Heart left ventricle (tissue), 16 donors: Measurements from ENCODE around the gene EMILIN3. TPM values are rescaled to one million over a fixed set of nuclear protein-coding genes. Genes with fewer than 3 reads are reported as not detected.

Experiments
- ATAC-seq, 4 donors: fragments of 200-7000 bp; cut with Tn5 transposase; one replicate each; pipeline ENCODE4 v1.9.1; 2020 to 2022; ENCODE audit warnings: moderate library complexity in 4 of 4, mild to moderate bottlenecking in 3 of 4, moderate number of reproducible peaks in 1 of 4
- DNase-seq, 5 donors: peaks; one replicate each; pipeline ENCODE4 v3.0.0-alpha.2; 2020
- H3K27ac ChIP-seq, 12 donors: fragments of 200-600 bp; sonication (generic) in 4 of 12; one replicate each; pipeline versions ENCODE4 v1.5.0 to v1.8.0; 2016 to 2022; ENCODE audit warnings: mild to moderate bottlenecking in 2 of 12
- H3K27me3 ChIP-seq, 9 donors: fragments of 200-600 bp; sonication (generic) in 2 of 9; one replicate each; pipeline versions ENCODE4 v1.5.1 to v1.8.0; 2016 to 2022; ENCODE audit warnings: mild to moderate bottlenecking in 3 of 9
- H3K36me3 ChIP-seq, 9 donors: fragments of 200-600 bp; sonication (generic) in 2 of 9; one replicate each; pipeline versions ENCODE4 v1.5.0 to v1.8.0; 2018 to 2022; ENCODE audit warnings: mild to moderate bottlenecking in 2 of 9
- H3K4me1 ChIP-seq, 12 donors: fragments of 200-600 bp; sonication (generic) in 4 of 12; one replicate each; pipeline versions ENCODE4 v1.5.0 to v1.8.0; 2016 to 2022; ENCODE audit warnings: mild to moderate bottlenecking in 3 of 12
- H3K4me3 ChIP-seq, 12 donors: fragments of 200-600 bp; sonication (generic) in 4 of 12; one replicate each; pipeline versions ENCODE4 v1.5.0 to v1.8.0; 2017 to 2022; ENCODE audit warnings: mild to moderate bottlenecking in 9 of 12, moderate library complexity in 4 of 12
- H3K9me3 ChIP-seq, 12 donors: fragments of 200-600 bp; sonication (generic) in 4 of 12; one replicate each; pipeline versions ENCODE4 v1.5.0 to v1.8.0; 2016 to 2022; ENCODE audit warnings: mild to moderate bottlenecking in 1 of 12
- POLR2A ChIP-seq, 2 donors: fragments of 450-650 bp; IDR thresholded peaks; one replicate each; pipeline ENCODE4 v1.6.1; 2017; ENCODE audit warnings: antibody characterized with exemption in 2 of 2, mild to moderate bottlenecking in 2 of 2, moderate library complexity in 2 of 2
- WGBS, 4 donors: extraction: QIAGEN DNeasy Blood & Tissue Kit in 2 of 4; methylation state at CpG; one replicate each; pipeline versions ENCODE4 v1.1.5 to v1.1.7; 2013 to 2018; 5-methylcytosine and 5-hydroxymethylcytosine counted together
- intact Hi-C, 10 donors: fragments of 100-400 bp; cut with DNase I; formaldehyde crosslinking; loops; one replicate each; pipeline versions ENCODE4 v1.11.1 to v1.14.2; 2022
- polyA plus RNA-seq, 2 donors: library from polyadenylated mRNA; stranded (reverse); fragments of 200-250 nt; gene quantifications; one replicate each; pipeline ENCODE4 v1.2.3, GENCODE V29; 2013
- total RNA-seq, 9 donors: library from RNA; depleted of rRNA in 2 of 9; stranded (reverse); fragments of >200 nt in 2 of 9; fragmentation: NEBNext Ultra II Directional in 3 of 9; extraction: Animal tissue kit (Norgen Biotek cat#: 25700) in 3 of 9; gene quantifications; one replicate each; pipeline versions ENCODE4 v1.1.0 to v1.2.4, GENCODE V29; 2016 to 2023
- TF ChIP-seq, protein P1 (sequence below), 12 donors: fragments of 200-600 bp; sonication (generic) in 4 of 12; IDR thresholded peaks; one replicate each; pipeline versions ENCODE4 v1.5.0 to v1.8.0; 2018 to 2022; ENCODE audit warnings: antibody characterized with exemption in 12 of 12, mild to moderate bottlenecking in 5 of 12
- donor health status: ischemic (EF 13 %, LVEDD 7.1; RV severe dilation, severe dysfunction).
- donor health status: healthy with polysubstance abuse.
- donor health status: DM: no; HTN: yes; CAD: no.
- donor health status: DM: no; HTN: no; CAD: no.
- donor health status: ischemic (EF 25% LVEDD 6.9; RV normal size, moderate dysfunction).
- donor health status: ischemic (EF 25% LVEDD 5.7; RV mildly dilated, moderate dysfunction).
- donor health status: healthy.
- donor health status: DM: yes; HTN: yes; CAD: no.
- donor health status: ischemic (EF 35%, LVEDD 5.7; RV mildly dilated, moderate dysfunction).
- donor health status: nonischemic (EF 11% LVEDD 7.7; RV severe dilation, severe dysfunction).
- donor health status: DM: yes; HTN: yes; CAD: no.
- donor health status: PGD.
- donor health status: ischemic (EF 29% LVEDD 5.4; RV normal size, mild dysfunction).
- donor health status: nonischemic (EF 23%, LVEDD 6.1; RV moderate dilation, normal function).

The EMILIN3 gene
- total and polyA plus RNA-seq, 11 donors = 0.24 to 9.3 (median 2.2) TPM

- Histone ChIP-seq H3K4me1 (peaks cover 0 to 21% (median 6%) of the 10 kb centered on the region in 12 donors), H3K9me3 (peaks cover 0 to 4% (median 0%) of the 10 kb centered on the region in 12 donors), H3K4me3 (no peak overlapping the region), H3K27me3 (peaks cover 0 to 31% (median 6%) of the 10 kb centered on the region in 9 donors), H3K27ac (no peak overlapping the region), H3K36me3 (no peaks in the 10 kb centered on the region)
- TF ChIP-seq, protein P1, sequence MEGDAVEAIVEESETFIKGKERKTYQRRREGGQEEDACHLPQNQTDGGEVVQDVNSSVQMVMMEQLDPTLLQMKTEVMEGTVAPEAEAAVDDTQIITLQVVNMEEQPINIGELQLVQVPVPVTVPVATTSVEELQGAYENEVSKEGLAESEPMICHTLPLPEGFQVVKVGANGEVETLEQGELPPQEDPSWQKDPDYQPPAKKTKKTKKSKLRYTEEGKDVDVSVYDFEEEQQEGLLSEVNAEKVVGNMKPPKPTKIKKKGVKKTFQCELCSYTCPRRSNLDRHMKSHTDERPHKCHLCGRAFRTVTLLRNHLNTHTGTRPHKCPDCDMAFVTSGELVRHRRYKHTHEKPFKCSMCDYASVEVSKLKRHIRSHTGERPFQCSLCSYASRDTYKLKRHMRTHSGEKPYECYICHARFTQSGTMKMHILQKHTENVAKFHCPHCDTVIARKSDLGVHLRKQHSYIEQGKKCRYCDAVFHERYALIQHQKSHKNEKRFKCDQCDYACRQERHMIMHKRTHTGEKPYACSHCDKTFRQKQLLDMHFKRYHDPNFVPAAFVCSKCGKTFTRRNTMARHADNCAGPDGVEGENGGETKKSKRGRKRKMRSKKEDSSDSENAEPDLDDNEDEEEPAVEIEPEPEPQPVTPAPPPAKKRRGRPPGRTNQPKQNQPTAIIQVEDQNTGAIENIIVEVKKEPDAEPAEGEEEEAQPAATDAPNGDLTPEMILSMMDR (IDR thresholded peaks at IDR 0.05) = no peak
- no peak for TF ChIP-seq POLR2A (IDR thresholded peaks at IDR 0.05)
- ATAC-seq (no peak), DNase-seq (no peak)
- WGBS, 4 donors = 81 to 88% (median 87%) methylated on average over 2 of the region's 2 CpGs
- intact Hi-C loops = loop anchor here in 1 of 10 donors (5.0 kb wide), 1 partner anchor 38 kb away; no protein-coding TSS in a partner anchor
Observed at GRCh38 chr20:41369673-41370072, 3.1 kb upstream of the EMILIN3 start.

DNA sequence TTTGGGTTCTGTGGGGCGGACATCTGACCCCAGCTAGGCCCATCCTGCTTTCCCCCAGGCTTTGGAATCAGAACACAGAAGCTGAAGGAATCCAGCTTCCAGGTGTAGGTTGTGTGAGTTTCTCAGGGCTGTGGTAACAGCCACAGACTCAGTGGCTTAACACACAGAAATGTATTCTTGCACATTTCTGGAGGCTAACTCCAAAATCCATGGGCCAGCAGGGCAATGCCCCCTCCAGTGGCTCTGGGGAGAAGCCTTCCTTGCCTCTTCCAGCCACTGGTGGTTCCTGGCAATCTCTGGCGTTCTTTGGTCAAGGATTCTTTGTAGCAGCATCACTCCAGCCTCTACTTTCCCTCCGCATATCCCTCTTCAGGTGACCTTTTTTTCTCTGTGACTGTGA lies 1.3 kb upstream of the EMILIN3 start:
- H3K4me1 ChIP-seq = peaks cover 0 to 21% (median 6%) of the 10 kb centered on the region in 12 donors
- TF ChIP-seq, protein P1 (IDR thresholded peaks at IDR 0.05) = no peak
- H3K27me3 ChIP-seq = peaks cover 0 to 31% (median 6%) of the 10 kb centered on the region in 9 donors
- no peak overlapping the region for H3K4me3 ChIP-seq
- ATAC-seq (no peak), DNase-seq (no peak)
- H3K36me3 ChIP-seq = no peaks in the 10 kb centered on the region
- 85 to 99% (median 94%) methylated on average over 3 of the region's 3 CpGs for WGBS, 4 donors
- H3K9me3 ChIP-seq = peaks cover 0 to 4% (median 0%) of the 10 kb centered on the region in 12 donors
- H3K27ac ChIP-seq = no peak overlapping the region
- intact Hi-C loops = loop anchor here in 1 of 10 donors (5.0 kb wide), 1 partner anchor 39 kb away; no protein-coding TSS in a partner anchor

GRCh38 chr20:41367393-41367695 lies 726 bp upstream of the EMILIN3 start:
- Histone ChIP-seq H3K27me3 (peaks cover 0 to 31% (median 6%) of the 10 kb centered on the region in 9 donors), H3K4me3 (peak overlapping the region in 4 of 12 donors; percentile 41 to 58 (median 56)), H3K4me1 (peaks cover 0 to 25% (median 6%) of the 10 kb centered on the region in 12 donors), H3K36me3 (no peaks in the 10 kb centered on the region), H3K9me3 (peaks cover 0 to 4% (median 0%) of the 10 kb centered on the region in 12 donors), H3K27ac (peak overlapping the region in 1 of 12 donors; percentile 54)
- DNase-seq (peak in 1 of 5 donors; percentile 17), ATAC-seq (no peak)
- 72 to 84% (median 77%) methylated on average over 13 of the region's 13 CpGs for WGBS, 4 donors
- TF ChIP-seq, protein P1 (IDR thresholded peaks at IDR 0.05) = no peak
- TF ChIP-seq POLR2A (IDR thresholded peaks at IDR 0.05) = no peak
- intact Hi-C loops = loop anchor here in 1 of 10 donors (5.0 kb wide), 1 partner anchor 40 kb away; no protein-coding TSS in a partner anchor

DNA sequence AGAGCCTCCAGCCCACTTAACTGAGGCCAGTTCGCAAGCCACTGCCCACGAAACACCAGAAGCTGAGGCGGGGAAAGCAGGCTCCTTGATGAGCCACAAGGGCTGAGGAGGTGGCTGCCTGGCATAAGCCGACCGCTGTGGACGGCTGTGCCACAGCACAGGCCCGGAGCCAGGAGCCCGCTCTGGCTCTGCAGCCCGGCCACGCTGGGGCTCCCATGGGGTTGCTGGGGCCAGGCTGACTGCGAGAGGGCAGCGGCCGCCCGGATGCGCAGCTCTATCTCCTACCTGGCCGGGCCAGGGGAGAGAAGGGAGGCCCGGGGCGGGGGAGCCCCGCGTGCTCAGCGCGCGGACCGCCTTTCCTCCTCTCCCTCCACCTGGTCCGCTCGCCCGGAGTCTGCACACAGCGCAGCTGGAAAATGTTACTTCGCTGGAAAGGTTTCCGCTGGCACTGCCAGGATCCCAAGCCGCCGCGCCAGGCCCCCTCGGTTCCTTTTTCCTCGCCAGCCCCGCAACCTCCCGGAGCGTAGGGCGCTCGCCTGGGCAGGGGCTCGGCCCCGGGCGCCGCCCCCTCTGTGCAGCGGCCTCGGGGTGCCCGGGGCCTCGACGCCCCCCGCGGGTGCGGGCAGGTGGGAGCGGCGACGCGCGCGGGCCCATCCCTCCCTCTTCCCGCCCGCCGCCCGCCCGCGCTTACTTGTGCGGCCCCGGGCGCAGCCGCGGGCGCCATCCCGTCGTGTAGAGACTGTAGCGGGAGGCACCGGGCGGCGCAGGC lies 657 bp downstream of the EMILIN3 start:
- 4 to 13% (median 5%) methylated on average over 36 to 76 of the region's 76 CpGs for WGBS, 4 donors
- Histone ChIP-seq H3K9me3 (no peaks in the 10 kb centered on the region), H3K4me1 (peaks cover 0 to 38% (median 9%) of the 10 kb centered on the region in 12 donors), H3K36me3 (peaks cover 0 to 1% (median 0%) of the 10 kb centered on the region in 9 donors), H3K4me3 (peak overlapping the region in 11 of 12 donors; percentile 6 to 60 (median 49)), H3K27me3 (peaks cover 0 to 31% (median 6%) of the 10 kb centered on the region in 9 donors), H3K27ac (peak overlapping the region in 4 of 12 donors; percentile 39 to 64 (median 46))
- intact Hi-C loops = loop anchor here in 1 of 10 donors (5.0 kb wide), 1 partner anchor 41 kb away; no protein-coding TSS in a partner anchor
- DNase-seq (peak in 3 of 5 donors; percentile 6 to 26 (median 22)), ATAC-seq (peak in 1 of 4 donors; percentile 10)
- TF ChIP-seq, protein P1 (IDR thresholded peaks at IDR 0.05) = no peak
- TF ChIP-seq POLR2A (IDR thresholded peaks at IDR 0.05) = no peak
